HG03196 (cell line): ENCODE data around the gene GTF3C1.
"Not testable (repeated sequence)": the region's sequence is repeated elsewhere in the genome, so short reads cannot be mapped to it uniquely, and the experiment has no call there.

ENCODE experiments used
- ATAC-seq: cut with Tn5 transposase; IDR thresholded peaks from one replicate; pipeline ENCODE4 v1.9.1; 2021; ENCODE audit not compliant: unreplicated experiment

The GTF3C1 gene

DNA sequence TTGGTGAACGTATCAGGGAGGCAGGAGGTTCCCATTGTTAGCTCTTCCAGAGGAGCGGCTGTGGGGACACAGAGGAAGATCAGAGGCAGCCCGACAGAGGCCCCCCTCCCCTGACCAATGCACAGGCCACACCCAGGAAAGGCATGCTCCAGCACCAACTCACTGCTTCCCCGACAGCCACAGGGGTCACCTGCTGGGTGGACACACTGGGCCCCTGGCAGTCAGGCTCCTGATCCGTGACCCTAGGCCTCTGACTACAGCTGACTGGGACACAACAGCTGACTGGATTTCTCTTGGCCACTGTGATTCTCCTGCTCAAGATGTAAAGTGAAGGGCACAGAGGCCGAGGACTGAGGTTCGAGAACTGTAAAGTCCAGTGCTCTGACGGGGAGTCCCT is 84.2 kb downstream of the GTF3C1 start:
- ATAC-seq: no peak

GRCh38 chr16:27464626-27465482 is 84.9 kb downstream of the GTF3C1 start:
- no peak for ATAC-seq

- no peak for ATAC-seq
These were observed 85.7 kb downstream of the GTF3C1 start for GRCh38 chr16:27463741-27464591.

DNA sequence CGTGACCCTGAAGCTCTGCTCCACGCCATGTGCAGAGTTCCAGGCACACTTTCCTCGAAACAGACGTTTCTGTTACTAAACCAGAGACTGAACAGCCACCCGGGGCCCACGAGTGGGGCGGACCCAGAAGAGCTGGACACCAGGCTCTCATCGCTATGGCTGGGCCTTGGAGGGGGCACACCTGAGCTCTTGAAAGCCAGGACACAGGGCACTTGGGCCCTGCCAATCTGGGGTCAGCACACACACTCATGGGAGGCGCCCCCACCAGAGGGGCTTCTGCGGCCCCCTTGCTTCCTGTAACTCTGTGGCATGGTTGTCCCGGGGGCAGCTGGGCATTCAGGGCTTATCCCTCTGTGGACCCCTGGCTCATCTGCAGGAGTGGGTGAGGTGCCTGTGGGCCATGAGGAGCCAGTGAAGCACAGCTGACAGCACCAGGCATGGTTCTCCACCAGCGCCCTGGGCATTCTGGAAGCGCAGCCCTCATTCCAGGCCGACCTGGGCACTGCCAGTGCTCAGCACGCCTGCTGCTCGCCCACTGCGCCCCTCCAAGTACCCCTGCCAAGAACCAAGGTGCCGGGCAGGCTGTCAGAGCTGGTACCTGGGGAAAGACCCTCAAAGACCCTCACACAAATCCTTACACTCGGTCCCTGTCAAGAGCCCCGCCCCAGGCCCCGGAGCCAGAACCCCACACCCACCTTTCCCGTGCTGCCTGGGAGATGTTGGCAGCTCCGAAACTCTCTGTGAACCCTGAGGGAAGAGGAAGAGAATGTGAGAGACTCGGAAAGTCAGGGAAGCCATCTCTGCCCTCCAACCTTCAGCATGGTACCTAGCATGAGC is 86.6 kb downstream of the GTF3C1 start:
- ATAC-seq: no peak

DNA sequence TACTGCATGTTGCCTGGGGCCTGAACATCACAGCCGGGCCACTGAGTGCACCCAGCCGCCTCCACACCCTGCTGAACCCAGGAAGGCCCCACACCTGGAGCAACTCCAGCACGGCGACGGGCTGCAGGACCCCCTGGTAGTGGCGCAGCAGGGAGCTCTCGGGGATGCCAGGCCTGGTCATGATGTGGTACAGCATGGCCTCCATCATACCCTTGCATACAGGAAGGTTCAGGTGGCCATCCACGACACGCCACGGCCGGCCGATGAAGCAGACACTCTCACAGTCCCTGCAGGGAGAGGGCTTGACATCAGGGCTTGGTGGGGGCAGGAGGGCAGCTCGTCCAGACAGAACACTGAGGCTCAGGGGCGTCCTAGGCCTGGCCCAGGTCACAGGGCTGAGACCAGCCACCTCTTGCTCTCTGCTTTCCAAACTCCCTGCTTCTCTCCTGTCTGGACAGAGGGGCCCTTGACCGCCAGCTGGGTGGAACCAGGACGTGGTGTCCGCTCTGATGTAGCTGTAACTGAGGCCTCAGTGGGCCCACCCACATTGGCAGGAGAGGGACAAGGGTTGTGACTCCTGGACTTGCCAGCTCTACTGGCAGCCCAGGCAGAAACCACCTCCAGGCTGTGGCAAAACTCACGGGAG is 87.4 kb downstream of the GTF3C1 start:
- no peak for ATAC-seq

GRCh38 chr16:27461483-27462171 is 88.1 kb downstream of the GTF3C1 start:
- no peak for ATAC-seq

DNA sequence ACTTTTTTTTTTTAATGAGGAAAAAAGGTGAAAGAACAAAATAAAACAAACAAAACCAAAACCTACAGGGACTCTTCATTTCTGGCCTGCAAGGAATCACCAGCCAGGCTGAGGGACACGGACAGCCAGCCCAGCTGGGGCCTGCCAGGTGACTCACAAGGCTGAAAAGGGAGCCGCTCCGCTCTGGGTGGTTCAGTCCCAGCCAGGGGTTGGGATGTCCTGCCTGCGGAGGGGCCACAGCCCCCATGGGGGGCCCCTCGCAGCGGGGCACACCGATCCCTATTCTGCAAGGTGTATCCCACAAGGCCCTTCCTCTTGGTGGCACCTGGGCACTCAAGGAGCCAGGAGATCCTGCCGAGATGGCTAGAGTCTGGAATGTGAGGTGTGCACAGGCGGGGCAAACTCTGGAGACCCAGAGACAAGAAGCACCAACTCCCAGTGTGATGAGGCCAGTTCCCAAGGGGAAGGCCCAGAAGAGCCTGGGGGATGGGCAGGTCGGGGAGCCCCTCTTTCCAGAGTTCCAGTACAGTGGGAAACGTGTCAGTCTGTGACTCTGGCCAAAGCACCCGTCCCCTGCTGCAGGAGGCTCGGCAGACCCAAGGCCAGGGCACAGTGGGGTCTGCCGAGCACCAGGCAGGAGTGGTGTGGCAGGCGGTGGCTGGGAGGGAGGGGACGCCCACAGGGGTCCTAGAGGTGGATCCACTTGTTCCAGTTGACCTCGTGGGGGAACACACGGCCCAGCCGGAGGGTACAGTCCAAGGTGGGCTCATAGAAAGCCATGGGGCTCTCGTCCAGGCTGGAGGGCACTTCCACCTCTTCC is 88.8 kb downstream of the GTF3C1 start:
- ATAC-seq: no peak

DNA sequence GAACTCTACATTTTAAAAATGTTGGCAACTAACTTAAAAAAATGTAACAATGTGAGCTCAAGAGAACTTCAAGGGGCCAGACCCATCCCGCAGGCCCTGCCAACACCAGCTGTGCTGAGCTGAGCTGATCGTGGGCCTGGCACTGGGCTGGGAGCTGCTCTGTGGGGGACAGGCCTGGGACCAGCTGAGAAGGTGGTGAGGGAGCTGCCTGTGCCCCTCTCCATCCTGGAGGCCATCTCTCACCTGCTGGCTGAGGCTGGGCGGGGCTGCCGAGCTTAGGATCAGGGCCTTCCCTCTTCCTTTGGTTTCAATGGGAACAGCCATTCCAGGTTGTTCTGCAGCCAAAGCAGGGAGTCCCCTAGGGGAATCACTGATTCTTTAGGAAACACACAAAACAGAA is 89.5 kb downstream of the GTF3C1 start:
- no peak for ATAC-seq

GRCh38 chr16:27458987-27459688 is 90.6 kb downstream of the GTF3C1 start:
- no peak for ATAC-seq

- ATAC-seq: no peak
These were observed 91.5 kb downstream of the GTF3C1 start for GRCh38 chr16:27458258-27458657.

DNA sequence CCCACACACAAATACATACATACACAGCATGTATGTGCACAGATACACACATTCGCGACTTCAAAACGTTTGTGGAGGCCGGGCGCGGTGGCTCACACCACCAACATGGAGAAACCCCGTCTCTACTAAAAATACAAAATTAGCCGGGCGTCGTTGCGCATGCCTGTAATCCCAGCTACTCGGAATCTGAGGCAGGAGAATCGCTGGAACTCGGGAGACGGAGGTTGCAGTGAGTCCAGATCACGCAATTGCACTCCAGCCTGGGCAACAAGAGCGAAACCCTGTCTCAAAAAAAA is 92.2 kb downstream of the GTF3C1 start:
- not testable (repeated sequence) for ATAC-seq

GRCh38 chr16:27455700-27456099 is 94.0 kb downstream of the GTF3C1 start:
- ATAC-seq: no peak

GRCh38 chr16:27453494-27453825 is 96.3 kb downstream of the GTF3C1 start:
- ATAC-seq: no peak

- ATAC-seq: no peak
These were observed 96.9 kb downstream of the GTF3C1 start for GRCh38 chr16:27452569-27453493.

- ATAC-seq: peak; percentile 29
These were observed 99.5 kb downstream of the GTF3C1 start for GRCh38 chr16:27450196-27450549.

DNA sequence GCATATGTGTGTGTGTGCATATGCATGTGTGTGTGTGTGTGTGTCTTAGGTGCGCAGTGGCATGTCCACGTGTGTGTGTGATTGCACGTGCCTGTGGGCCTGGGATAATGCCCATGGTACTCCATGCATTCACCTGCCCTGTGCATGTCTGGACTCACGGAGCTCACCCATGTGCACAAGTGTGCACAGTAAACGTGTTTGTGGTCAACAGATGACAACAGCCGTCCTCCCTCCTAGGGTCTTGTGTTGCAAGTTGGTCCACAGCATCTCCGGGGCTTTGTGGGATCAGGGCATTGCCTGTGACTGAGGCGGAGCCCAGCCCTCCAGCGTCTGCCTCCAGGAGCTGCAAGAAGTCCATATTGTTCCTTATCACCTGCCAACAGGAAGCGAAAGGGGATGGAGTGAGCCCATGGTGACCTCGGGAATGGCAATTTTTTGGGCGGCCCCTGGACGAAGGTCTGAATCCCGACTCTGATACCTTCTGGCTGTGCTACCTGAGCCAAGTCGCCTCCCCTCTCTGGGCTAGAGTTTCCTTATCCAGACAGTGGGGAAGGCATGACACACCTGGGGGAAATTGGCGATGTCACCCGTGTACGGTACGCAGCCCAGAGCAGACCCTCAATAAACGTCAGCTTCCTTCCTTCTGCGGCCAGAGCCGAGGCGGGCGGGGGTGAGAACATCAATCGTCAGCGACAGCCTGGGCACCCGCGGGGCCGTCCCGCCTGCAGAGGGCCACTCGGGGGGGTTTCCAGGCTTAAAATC is 100.1 kb downstream of the GTF3C1 start:
- peak; percentile 48 for ATAC-seq
